ENCODE results near the gene S100A8.
"Not testable (repeated sequence)": the region's sequence is repeated elsewhere in the genome, so short reads cannot be mapped to it uniquely, and the experiment has no call there.

S100A8 gene

GRCh38 chr1:153390938-153391710 lies at the start of gene S100A8:
Gene S100A8 (minus strand): TSS chr1:153391073. CDS start chr1:153390535, 538 bp downstream.
- DNase-seq: no peak

GRCh38 chr1:153439273-153439672 lies 48.4 kb upstream of the S100A8 start:
- no peak for DNase-seq

GRCh38 chr1:153438599-153438998 lies 47.7 kb upstream of the S100A8 start:
- no peak for DNase-seq

DNA sequence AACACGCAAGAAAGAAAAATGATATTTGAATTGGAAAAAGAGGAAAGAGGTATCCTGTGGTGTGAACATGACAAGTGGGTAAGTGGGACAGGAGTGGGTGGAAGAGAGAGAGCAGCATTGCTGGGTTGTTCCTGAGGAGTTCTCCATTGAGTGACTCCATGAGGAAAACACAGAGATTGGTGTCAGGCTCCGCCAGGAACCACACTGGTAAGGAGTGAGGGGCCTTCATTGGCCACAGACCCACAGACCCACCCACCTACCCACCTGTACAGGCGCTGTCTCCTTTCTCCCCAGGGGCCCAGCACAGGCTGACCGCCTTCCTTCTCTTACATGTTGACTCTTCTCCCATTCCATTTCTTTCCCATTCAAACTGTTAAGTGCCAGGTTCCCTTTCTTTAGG lies 46.4 kb upstream of the S100A8 start:
- no peak for DNase-seq

- no peak for DNase-seq
Observed at GRCh38 chr1:153434746-153435455, 44.0 kb upstream of the S100A8 start.

GRCh38 chr1:153432874-153433681 lies 42.2 kb upstream of the S100A8 start:
- no peak for DNase-seq

- no peak for DNase-seq
Observed at GRCh38 chr1:153431928-153432327, 41.1 kb upstream of the S100A8 start.

- DNase-seq: no peak
Observed at GRCh38 chr1:153431427-153431826, 40.6 kb upstream of the S100A8 start.

DNA sequence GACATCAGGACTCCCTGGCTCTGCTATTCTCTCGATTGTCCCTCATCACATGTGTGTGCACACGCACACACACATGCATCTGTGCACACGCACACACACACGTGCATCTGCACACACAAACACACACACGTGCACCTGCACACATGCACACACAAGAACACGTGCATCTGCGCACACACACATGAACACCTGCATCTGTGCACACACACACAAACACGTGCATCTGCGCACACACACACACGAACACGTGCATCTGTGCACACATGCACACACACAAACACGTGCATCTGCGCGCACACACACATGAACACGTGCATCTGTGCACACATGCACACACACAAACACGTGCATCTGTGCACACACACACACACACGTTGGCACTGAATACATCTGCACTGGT lies 40.1 kb upstream of the S100A8 start:
- DNase-seq: no peak

- no peak for DNase-seq
Observed at GRCh38 chr1:153430561-153430960, 39.7 kb upstream of the S100A8 start.

GRCh38 chr1:153430166-153430553 lies 39.3 kb upstream of the S100A8 start:
- no peak for DNase-seq

- DNase-seq: no peak
Observed at GRCh38 chr1:153429266-153430165, 38.6 kb upstream of the S100A8 start.

- DNase-seq: no peak
Observed at GRCh38 chr1:153428791-153429190, 37.9 kb upstream of the S100A8 start.

GRCh38 chr1:153428073-153428638 lies 37.3 kb upstream of the S100A8 start:
- DNase-seq: no peak

DNA sequence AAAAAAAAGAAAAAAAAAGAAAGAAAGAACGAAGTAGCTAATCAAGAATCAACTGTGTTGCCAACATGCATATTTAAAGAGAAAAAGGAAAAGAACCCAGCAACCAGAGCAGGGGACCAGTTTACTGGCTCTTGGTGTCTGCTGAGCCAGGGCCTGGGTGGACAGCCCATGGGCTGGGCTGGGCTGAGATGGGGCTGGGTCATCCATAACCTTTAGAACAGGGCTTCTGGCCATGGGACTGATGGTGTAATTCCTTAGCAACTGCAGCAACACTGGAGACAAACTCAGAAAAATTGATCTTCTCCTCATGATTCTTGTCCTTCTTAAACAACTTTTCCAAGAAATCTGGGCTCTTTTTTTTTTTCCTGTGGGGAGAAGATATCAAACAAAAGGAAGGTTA lies 35.9 kb upstream of the S100A8 start:
- DNase-seq: no peak

DNA sequence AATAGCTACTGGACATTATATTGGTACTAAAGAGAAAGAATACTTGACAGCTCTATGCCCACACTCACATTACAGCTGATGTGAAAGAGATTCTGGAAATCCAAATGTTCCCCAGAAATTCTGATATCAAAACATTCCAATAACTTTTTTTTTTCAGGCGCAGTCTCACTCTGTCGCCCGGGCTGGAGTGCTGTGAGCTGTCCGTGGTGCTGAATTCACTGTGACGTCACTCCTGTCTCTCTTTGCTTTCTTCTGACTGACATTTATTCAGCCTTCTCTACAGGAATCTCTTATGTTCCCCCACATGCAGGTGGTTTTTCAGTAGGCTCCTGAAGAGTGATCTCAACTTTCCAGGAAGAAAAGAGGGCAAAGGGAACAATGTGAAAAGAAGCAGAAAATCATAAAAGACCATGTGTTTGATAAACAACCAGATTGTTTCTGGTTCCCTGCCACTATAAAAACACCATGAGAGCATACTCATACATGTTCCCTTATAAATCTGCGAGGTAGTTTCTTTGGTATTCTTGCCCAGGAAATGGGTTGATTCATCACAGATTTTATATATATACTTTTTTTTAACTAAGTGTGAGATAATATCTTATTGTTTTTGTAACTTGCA lies 31.7 kb upstream of the S100A8 start:
- peak; percentile 75 for DNase-seq

GRCh38 chr1:153420306-153420705 lies 29.4 kb upstream of the S100A8 start:
- DNase-seq: no peak

DNA sequence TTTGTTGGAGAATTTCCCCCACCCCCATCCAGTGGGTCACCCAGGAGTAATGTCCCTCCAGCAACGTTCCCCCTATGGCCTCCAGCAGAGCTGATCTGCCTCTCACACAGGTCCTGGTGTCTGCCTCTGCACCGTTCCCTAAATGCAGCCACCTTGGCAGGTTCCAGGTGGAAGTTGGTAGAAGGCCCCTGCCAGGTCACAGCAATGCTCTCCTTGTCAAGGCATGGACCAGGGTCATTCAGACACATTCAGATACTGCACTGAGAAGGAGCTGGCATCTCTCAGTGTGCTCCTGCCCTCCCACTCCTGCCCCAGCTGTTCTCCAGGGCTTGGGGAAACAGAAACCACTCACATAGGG lies 28.5 kb upstream of the S100A8 start:
- not testable (repeated sequence) for DNase-seq

- DNase-seq: not testable (repeated sequence)
Observed at GRCh38 chr1:153418758-153419435, 28.0 kb upstream of the S100A8 start.

DNA sequence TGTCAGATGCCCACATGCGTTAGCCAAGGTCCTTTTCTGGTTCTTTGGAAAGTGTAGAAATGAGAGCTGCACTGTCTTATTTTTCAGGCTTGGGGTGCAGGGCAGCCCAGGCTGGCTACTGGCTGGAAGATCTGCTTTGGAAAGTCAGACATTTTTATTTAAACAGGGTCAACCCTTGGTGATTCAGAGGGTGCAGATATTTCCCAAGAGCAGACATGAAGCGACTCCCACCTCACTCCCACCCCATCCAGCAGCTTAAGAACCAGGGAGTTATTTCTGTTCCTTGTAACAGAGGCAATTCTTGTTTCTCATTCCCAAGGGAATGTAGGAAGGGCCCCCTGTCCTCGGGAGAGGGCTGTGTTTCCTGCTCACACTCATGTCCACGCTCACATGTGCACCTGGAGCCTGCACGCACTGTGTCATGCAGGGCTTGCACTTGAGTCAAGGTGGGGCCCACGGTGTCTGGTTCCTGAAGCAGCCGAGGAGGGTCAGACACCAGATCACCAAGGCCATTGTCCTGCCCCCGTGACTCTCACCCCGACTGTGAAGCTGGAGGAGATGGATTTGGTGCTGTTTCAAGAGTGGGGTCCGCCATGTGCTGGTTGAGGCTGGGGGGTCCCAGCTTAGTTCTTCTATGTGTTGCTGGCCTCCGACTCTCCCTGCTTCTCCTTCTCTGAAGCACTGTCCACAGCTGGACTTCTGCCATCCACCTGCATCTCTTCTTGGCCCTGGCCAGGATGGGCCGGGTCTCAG lies 26.4 kb upstream of the S100A8 start:
- DNase-seq: no peak
